ENCODE data around the gene ADAMTS13.
A peak's percentile ranks its signal among the peaks of the same experiment; 100 is the strongest.
"Not testable (repeated sequence)": the region's sequence is repeated elsewhere in the genome, so short reads cannot be mapped to it uniquely, and the experiment has no call there.

Gene ADAMTS13

GRCh38 chr9:133425049-133425632 is 3.0 kb downstream of the ADAMTS13 start:
- DNase-seq, result no peak

- DNase-seq, result no peak
Observed at GRCh38 chr9:133426011-133426410, 3.8 kb downstream of the ADAMTS13 start.

GRCh38 chr9:133427658-133428348 is 5.6 kb downstream of the ADAMTS13 start:
- no peak for DNase-seq

GRCh38 chr9:133428617-133429101 is 6.5 kb downstream of the ADAMTS13 start:
- DNase-seq, result no peak

GRCh38 chr9:133429214-133429613 is 7.0 kb downstream of the ADAMTS13 start:
- DNase-seq, result no peak

GRCh38 chr9:133429641-133430161 is 7.5 kb downstream of the ADAMTS13 start:
- no peak for DNase-seq

- DNase-seq, result no peak
Observed at GRCh38 chr9:133430244-133430643, 8.1 kb downstream of the ADAMTS13 start.

GRCh38 chr9:133433351-133433843 is 11.2 kb downstream of the ADAMTS13 start:
- DNase-seq, result no peak

- DNase-seq, result no peak
Observed at GRCh38 chr9:133436681-133437080, 14.5 kb downstream of the ADAMTS13 start.

GRCh38 chr9:133437753-133438531 is 15.8 kb downstream of the ADAMTS13 start:
- DNase-seq, result no peak

- DNase-seq, result no peak
Observed at GRCh38 chr9:133439337-133439736, 17.2 kb downstream of the ADAMTS13 start.

- DNase-seq, result no peak
Observed at GRCh38 chr9:133440874-133441273, 18.7 kb downstream of the ADAMTS13 start.

- no peak for DNase-seq
Observed at GRCh38 chr9:133441571-133441970, 19.4 kb downstream of the ADAMTS13 start.

GRCh38 chr9:133443248-133443647 is 21.1 kb downstream of the ADAMTS13 start:
- DNase-seq, result no peak

GRCh38 chr9:133443982-133444381 is 21.8 kb downstream of the ADAMTS13 start:
- DNase-seq, result no peak

- no peak for DNase-seq
Observed at GRCh38 chr9:133445293-133445969, 23.3 kb downstream of the ADAMTS13 start.

GRCh38 chr9:133448487-133448972 is 26.4 kb downstream of the ADAMTS13 start:
- no peak for DNase-seq

GRCh38 chr9:133449760-133450159 is 27.6 kb downstream of the ADAMTS13 start:
- no peak for DNase-seq

- not testable (repeated sequence) for DNase-seq
Observed at GRCh38 chr9:133451865-133452264, 29.7 kb downstream of the ADAMTS13 start.

- DNase-seq, result no peak
Observed at GRCh38 chr9:133452562-133452961, 30.4 kb downstream of the ADAMTS13 start.

GRCh38 chr9:133453651-133454050 is 31.5 kb downstream of the ADAMTS13 start:
- peak in 5 of 14 donors; percentile 9 to 34 (median 13) for DNase-seq

- DNase-seq, result no peak
Observed at GRCh38 chr9:133454325-133454724, 32.2 kb downstream of the ADAMTS13 start.
